ENCODE results near the gene RALGPS1.

DNA sequence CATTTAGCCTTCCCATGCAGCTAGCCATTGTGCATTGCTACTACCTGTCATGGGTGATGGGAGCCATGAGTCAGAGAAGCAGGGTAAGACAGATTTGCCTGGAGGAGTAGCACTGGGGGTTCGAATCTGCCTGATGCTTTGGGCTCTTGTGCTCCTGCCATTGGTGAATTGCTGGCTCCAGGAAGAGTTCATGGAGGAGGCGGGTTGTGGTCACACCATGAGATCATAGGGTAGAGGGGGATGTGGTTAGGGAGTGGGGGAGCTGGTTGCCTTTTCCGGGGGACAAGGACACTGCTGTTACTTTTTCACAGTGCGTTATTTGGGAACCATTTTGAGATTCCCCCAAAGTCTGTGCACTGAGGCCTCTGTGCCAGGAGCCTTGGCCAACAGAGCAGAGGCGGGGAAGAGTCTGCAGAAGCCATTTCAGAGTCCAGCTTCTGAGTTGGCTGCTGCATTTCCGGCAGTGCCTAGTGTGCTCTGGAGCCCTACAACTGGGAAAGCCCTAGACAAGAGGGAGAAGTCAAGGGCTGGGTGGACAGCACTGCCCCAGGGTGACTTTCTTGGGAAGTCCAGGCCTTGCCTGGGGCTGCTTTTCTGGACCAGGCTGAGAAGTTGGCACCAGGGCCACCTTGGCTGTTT lies 201.6 kb downstream of the RALGPS1 start:
- TF ChIP-seq GATA3 (IDR thresholded peaks at IDR 0.05; ENCODE audit: low read depth, low read length) (no peak), GATA2 (IDR thresholded peaks at IDR 0.05; ENCODE audit: low read depth, low read length) (no peak)

All from SH-SY5Y (cell line).